Measurements from ENCODE around the gene ZNF337. TPM values are rescaled to one million over a fixed set of nuclear protein-coding genes. Genes with fewer than 3 reads are reported as not detected.
"Not testable (repeated sequence)": the region's sequence is repeated elsewhere in the genome, so short reads cannot be mapped to it uniquely, and the experiment has no call there.

Gene ZNF337
- total RNA-seq, 1 experiment from 2014 or later: 11.4 TPM

GRCh38 chr20:25720285-25720684, 23.6 kb upstream of the ZNF337 start:
- Histone ChIP-seq H3K4me3 (replicated peaks in 1 of 2; ENCODE audit: low read depth in 1 of 2, low read length in 2 of 2) (no peak overlapping the region), H2AFZ (ENCODE audit: low read depth, low read length, poor library complexity, severe bottlenecking) (no peak overlapping the region), H3K36me3 (ENCODE audit: control insufficient read depth in 1 of 2, insufficient read depth in 2 of 2, low read length in 2 of 2) (no peaks in the 10 kb centered on the region), H3K9me3 (ENCODE audit: control insufficient read depth in 1 of 2, insufficient read depth in 1 of 2, low read depth in 1 of 2, low read length in 2 of 2) (no peaks in the 10 kb centered on the region), H4K20me1 (ENCODE audit: insufficient read depth) (no peaks in the 10 kb centered on the region), H3K4me1 (ENCODE audit: control insufficient read depth in 1 of 2, insufficient read depth in 2 of 2, low read length in 2 of 2) (no peaks in the 10 kb centered on the region), H3K4me2 (ENCODE audit: low read length) (no peak overlapping the region), H3K9me2 (ENCODE audit: insufficient read depth) (no peaks in the 10 kb centered on the region), H3K79me2 (ENCODE audit: insufficient read depth, low read length) (no peaks in the 10 kb centered on the region), H3K9ac (ENCODE audit: low read length) (no peak overlapping the region), H3K27ac (ENCODE audit: low read depth, low read length) (no peak overlapping the region), H3K27me3 (ENCODE audit: insufficient read depth, low read length) (no peaks in the 10 kb centered on the region)
- ChIA-PET RAD21 (ENCODE audit: low non-redundant PET in 1 of 2, low total read pairs in 2 of 2, uncharacterized antibody in 2 of 2, unreplicated experiment in 2 of 2) (no interaction called here), POLR2A (no interaction called here), CTCF (no interaction called here)
- ATAC-seq: no peak
- TF ChIP-seq ZBTB33 (IDR thresholded peaks at IDR 0.05; ENCODE audit: extremely low read depth, insufficient replicate concordance, low read length) (no peak), ELF1 (IDR thresholded peaks at IDR 0.05; ENCODE audit: borderline replicate concordance, low read depth) (no peak), EZH2phosphoT487 (IDR thresholded peaks at IDR 0.05; ENCODE audit: borderline replicate concordance) (no peak), EGR1 (IDR thresholded peaks at IDR 0.05; ENCODE audit: low read depth) (no peak), TCF7L2 (IDR thresholded peaks at IDR 0.05; ENCODE audit: borderline replicate concordance, extremely low read depth, insufficient read depth, insufficient read length) (no peak), REST (IDR thresholded peaks at IDR 0.05; ENCODE audit: low read depth) (no peak), SP1 (IDR thresholded peaks at IDR 0.05; ENCODE audit: low read depth) (no peak), RAD21 (IDR thresholded peaks at IDR 0.05; ENCODE audit: low read depth) (no peak), SRF (IDR thresholded peaks at IDR 0.05; ENCODE audit: low read depth) (no peak), POLR2A (IDR thresholded peaks at IDR 0.05; ENCODE audit: borderline replicate concordance, extremely low read depth, insufficient read depth, insufficient read length) (no peak), POLR2AphosphoS5 (IDR thresholded peaks at IDR 0.05; ENCODE audit: low read depth, low read length) (no peak), CBX3 (IDR thresholded peaks at IDR 0.05; ENCODE audit: low read depth) (no peak), JUND (IDR thresholded peaks at IDR 0.05) (no peak), ATF3 (IDR thresholded peaks at IDR 0.05) (no peak), YY1 (IDR thresholded peaks at IDR 0.05; ENCODE audit: extremely low read depth, insufficient replicate concordance, low read depth, low read length) (no peak)
- intact Hi-C loops (cut with micrococcal nuclease): no loop called here
- BruUV-seq (replicated peaks): no TSS peak
- DNase-seq (ENCODE audit: low read depth, low spot score): no peak

- BruUV-seq (replicated peaks); H3K9me3 ChIP-seq (ENCODE audit: control insufficient read depth in 1 of 2, insufficient read depth in 1 of 2, low read depth in 1 of 2, low read length in 2 of 2); H3K79me2 ChIP-seq (ENCODE audit: insufficient read depth, low read length); H3K27me3 ChIP-seq (ENCODE audit: insufficient read depth, low read length); RAD21 ChIA-PET (ENCODE audit: low non-redundant PET in 1 of 2, low total read pairs in 2 of 2, uncharacterized antibody in 2 of 2, unreplicated experiment in 2 of 2); POLR2A ChIA-PET; H3K27ac ChIP-seq (ENCODE audit: low read depth, low read length); H3K4me2 ChIP-seq (ENCODE audit: low read length); H3K9ac ChIP-seq (ENCODE audit: low read length); H3K4me1 ChIP-seq (ENCODE audit: control insufficient read depth in 1 of 2, insufficient read depth in 2 of 2, low read length in 2 of 2); CTCF ChIA-PET; H3K4me3 ChIP-seq (replicated peaks in 1 of 2; ENCODE audit: low read depth in 1 of 2, low read length in 2 of 2); DNase-seq (ENCODE audit: low read depth, low spot score); H2AFZ ChIP-seq (ENCODE audit: low read depth, low read length, poor library complexity, severe bottlenecking); ATAC-seq; H3K36me3 ChIP-seq (ENCODE audit: control insufficient read depth in 1 of 2, insufficient read depth in 2 of 2, low read length in 2 of 2); H3K9me2 ChIP-seq (ENCODE audit: insufficient read depth); intact Hi-C loops (cut with micrococcal nuclease); H4K20me1 ChIP-seq (ENCODE audit: insufficient read depth): not testable (repeated sequence)
Measured at GRCh38 chr20:25718896-25719809, 22.5 kb upstream of the ZNF337 start.
